ENCODE data around the gene PRKAG3.

DNA sequence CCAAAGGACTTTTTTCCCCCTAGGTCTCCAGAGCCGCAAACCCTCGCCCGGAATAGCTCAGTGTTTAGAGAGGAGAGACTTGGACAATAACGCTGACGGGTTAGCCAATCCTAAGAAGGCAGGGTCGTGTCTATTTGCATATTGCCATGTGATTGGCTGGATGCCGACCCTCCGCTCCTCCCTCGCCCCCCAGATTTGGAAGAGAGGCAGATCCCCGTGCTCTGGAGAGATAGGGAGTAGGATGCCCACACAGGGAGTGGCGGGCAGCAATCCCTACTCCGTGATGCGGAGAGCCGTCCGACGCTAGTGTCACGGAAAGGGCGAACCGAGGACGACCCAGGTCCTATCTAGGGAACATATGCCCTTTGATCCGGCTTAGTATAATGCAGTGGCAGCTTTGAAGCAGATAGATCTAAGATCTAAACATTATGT, 29.4 kb upstream of the PRKAG3 start:
- TF ChIP-seq NR1H2 (CRISPR knock-in tag; IDR thresholded peaks at IDR 0.05) (no peak), EGR1 (conservative IDR thresholded peaks at IDR 0.05) (no peak), NRF1 (conservative IDR thresholded peaks at IDR 0.05 in 1 of 2, IDR thresholded peaks at IDR 0.05 in 1 of 2) (no peak), EZH2 (IDR thresholded peaks at IDR 0.05; ENCODE audit: borderline replicate concordance, low read depth, low read length) (no peak), ESRRB (CRISPR knock-in tag; IDR thresholded peaks at IDR 0.05; ENCODE audit: borderline replicate concordance) (no peak), ZFP1 (CRISPR knock-in tag; IDR thresholded peaks at IDR 0.05) (no peak), POLR2AphosphoS5 (IDR thresholded peaks at IDR 0.05; ENCODE audit: control insufficient read depth, insufficient read depth, low read depth, low read length) (no peak), TAF1 (IDR thresholded peaks at IDR 0.05; ENCODE audit: control insufficient read depth, extremely low read depth, insufficient read depth, low read length, severe bottlenecking) (no peak), ZFP36 (IDR thresholded peaks at IDR 0.05; ENCODE audit: low read depth, low read length, partially characterized antibody) (no peak), NR3C1 (CRISPR knock-in tag; IDR thresholded peaks at IDR 0.05) (no peak)
- TF ChIP-seq, protein P1, sequence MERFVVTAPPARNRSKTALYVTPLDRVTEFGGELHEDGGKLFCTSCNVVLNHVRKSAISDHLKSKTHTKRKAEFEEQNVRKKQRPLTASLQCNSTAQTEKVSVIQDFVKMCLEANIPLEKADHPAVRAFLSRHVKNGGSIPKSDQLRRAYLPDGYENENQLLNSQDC (CRISPR knock-in tag; IDR thresholded peaks at IDR 0.05), result no peak
- TF ChIP-seq, protein P2, sequence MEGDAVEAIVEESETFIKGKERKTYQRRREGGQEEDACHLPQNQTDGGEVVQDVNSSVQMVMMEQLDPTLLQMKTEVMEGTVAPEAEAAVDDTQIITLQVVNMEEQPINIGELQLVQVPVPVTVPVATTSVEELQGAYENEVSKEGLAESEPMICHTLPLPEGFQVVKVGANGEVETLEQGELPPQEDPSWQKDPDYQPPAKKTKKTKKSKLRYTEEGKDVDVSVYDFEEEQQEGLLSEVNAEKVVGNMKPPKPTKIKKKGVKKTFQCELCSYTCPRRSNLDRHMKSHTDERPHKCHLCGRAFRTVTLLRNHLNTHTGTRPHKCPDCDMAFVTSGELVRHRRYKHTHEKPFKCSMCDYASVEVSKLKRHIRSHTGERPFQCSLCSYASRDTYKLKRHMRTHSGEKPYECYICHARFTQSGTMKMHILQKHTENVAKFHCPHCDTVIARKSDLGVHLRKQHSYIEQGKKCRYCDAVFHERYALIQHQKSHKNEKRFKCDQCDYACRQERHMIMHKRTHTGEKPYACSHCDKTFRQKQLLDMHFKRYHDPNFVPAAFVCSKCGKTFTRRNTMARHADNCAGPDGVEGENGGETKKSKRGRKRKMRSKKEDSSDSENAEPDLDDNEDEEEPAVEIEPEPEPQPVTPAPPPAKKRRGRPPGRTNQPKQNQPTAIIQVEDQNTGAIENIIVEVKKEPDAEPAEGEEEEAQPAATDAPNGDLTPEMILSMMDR (IDR thresholded peaks at IDR 0.05 in 2 of 3, conservative IDR thresholded peaks at IDR 0.05 in 1 of 3; ENCODE audit: insufficient read depth in 2 of 3, low read depth in 1 of 3, low read length in 3 of 3), result no peak
- TF ChIP-seq, protein P3, sequence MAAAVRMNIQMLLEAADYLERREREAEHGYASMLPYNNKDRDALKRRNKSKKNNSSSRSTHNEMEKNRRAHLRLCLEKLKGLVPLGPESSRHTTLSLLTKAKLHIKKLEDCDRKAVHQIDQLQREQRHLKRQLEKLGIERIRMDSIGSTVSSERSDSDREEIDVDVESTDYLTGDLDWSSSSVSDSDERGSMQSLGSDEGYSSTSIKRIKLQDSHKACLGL (CRISPR knock-in tag; IDR thresholded peaks at IDR 0.05; ENCODE audit: borderline replicate concordance, poor library complexity, severe bottlenecking), result no peak
- TF ChIP-seq, protein P4, sequence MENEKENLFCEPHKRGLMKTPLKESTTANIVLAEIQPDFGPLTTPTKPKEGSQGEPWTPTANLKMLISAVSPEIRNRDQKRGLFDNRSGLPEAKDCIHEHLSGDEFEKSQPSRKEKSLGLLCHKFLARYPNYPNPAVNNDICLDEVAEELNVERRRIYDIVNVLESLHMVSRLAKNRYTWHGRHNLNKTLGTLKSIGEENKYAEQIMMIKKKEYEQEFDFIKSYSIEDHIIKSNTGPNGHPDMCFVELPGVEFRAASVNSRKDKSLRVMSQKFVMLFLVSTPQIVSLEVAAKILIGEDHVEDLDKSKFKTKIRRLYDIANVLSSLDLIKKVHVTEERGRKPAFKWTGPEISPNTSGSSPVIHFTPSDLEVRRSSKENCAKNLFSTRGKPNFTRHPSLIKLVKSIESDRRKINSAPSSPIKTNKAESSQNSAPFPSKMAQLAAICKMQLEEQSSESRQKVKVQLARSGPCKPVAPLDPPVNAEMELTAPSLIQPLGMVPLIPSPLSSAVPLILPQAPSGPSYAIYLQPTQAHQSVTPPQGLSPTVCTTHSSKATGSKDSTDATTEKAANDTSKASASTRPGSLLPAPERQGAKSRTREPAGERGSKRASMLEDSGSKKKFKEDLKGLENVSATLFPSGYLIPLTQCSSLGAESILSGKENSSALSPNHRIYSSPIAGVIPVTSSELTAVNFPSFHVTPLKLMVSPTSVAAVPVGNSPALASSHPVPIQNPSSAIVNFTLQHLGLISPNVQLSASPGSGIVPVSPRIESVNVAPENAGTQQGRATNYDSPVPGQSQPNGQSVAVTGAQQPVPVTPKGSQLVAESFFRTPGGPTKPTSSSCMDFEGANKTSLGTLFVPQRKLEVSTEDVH (IDR thresholded peaks at IDR 0.05; ENCODE audit: low read depth, partially characterized antibody), result no peak

Measured in K562 (cell line).